GM12878 (cell line): ENCODE data around the gene TEKT1. TPM values are rescaled to one million over a fixed set of nuclear protein-coding genes. Genes with fewer than 3 reads are reported as not detected.

Source experiments
- ATAC-seq: fragments of 200-7000 bp; cut with Tn5 transposase; 3 replicates; pipeline ENCODE4 v1.9.1; 2020; ENCODE audit warnings: mild to moderate bottlenecking, moderate library complexity
- BruUV-seq: library from RNA; stranded (reverse); fragments of 400-500 nt; replicated peaks from 2 replicates; lab custom pipeline; 2021; lab: Mats Ljungman, UMichigan
- CTCF ChIA-PET: fragments of 300-600 bp; sonication (Branson Sonifier 250); formaldehyde crosslinking; extraction: SDS; loops from one replicate; lab custom pipeline; 2021; ENCODE audit warnings: inconsistent platforms; lab: Yijun Ruan, JAX
- POLR2A ChIA-PET: fragments of 350-600 bp; formaldehyde crosslinking; extraction: SDS; loops from one replicate; lab custom pipeline; 2021; ENCODE audit warnings: inconsistent platforms; lab: Charles Lee
- RAD21 ChIA-PET: fragments of 300-600 bp; sonication (Branson Sonifier 250); formaldehyde crosslinking; loops from one replicate; lab custom pipeline; 2023; ENCODE audit warnings: antibody characterized with exemption; ENCODE audit not compliant: unreplicated experiment; lab: Charles Lee
- SMC1A ChIA-PET: fragments of 300-600 bp; sonication (Branson Sonifier 250); formaldehyde crosslinking; loops from one replicate; lab custom pipeline; 2023; ENCODE audit not compliant: unreplicated experiment, uncharacterized antibody; lab: Charles Lee
- DNase-seq: peaks from one replicate; pipeline ENCODE4 v3.0.0-alpha.2; 2011; ENCODE audit warnings: low read depth, low spot score
- FAIRE-seq: peaks from 3 replicates; lab custom pipeline; 2011; peaks lifted over from hg19 to GRCh38; lab: Jason Lieb, UNC
- H2AFZ ChIP-seq: 2 replicates; pipeline ENCODE4 v1.6.0; 2011; ENCODE audit warnings: low read depth, low read length, control low read depth; ENCODE audit not compliant: control insufficient read depth
- H3K27ac ChIP-seq: 2 replicates; pipeline ENCODE4 v1.5.1; 2011; ENCODE audit warnings: control low read depth; ENCODE audit not compliant: control insufficient read depth, insufficient read depth
- H3K27me3 ChIP-seq, 2 experiments: replicated peaks in 1 of 2; 2 replicates each; pipeline versions ENCODE4 v1.6.0 to v1.6.1; 2011; ENCODE audit warnings: low read length in 1 of 2; ENCODE audit not compliant: control insufficient read depth in 2 of 2, insufficient read depth in 2 of 2
- H3K36me3 ChIP-seq, 2 experiments: 2 replicates each; pipeline ENCODE4 v1.5.1; 2011; ENCODE audit warnings: low read length in 1 of 2; ENCODE audit not compliant: control insufficient read depth in 2 of 2, insufficient read depth in 2 of 2
- H3K4me1 ChIP-seq: 2 replicates; pipeline ENCODE4 v1.6.1; 2011; ENCODE audit warnings: mild to moderate bottlenecking, low read length, moderate library complexity, mixed read lengths; ENCODE audit not compliant: control insufficient read depth, insufficient read depth
- H3K4me2 ChIP-seq: 2 replicates; pipeline ENCODE4 v1.6.0; 2011; ENCODE audit warnings: control low read depth; ENCODE audit not compliant: control insufficient read depth, insufficient read depth
- H3K4me3 ChIP-seq: fragments of 200-600 bp; sonication (generic); 2 replicates; pipeline ENCODE4 v1.5.1; 2016
- H3K79me2 ChIP-seq: 2 replicates; pipeline ENCODE4 v1.6.0; 2011; ENCODE audit warnings: low read length; ENCODE audit not compliant: control insufficient read depth, insufficient read depth
- H3K9ac ChIP-seq: 2 replicates; pipeline ENCODE4 v1.8.0; 2011; ENCODE audit warnings: low read length, control low read depth, mixed read lengths; ENCODE audit not compliant: control insufficient read depth, insufficient read depth
- H3K9me3 ChIP-seq: replicated peaks from 3 replicates; pipeline ENCODE4 v1.5.1; 2011; ENCODE audit warnings: mild to moderate bottlenecking, low read length; ENCODE audit not compliant: control insufficient read depth, insufficient read depth
- H4K20me1 ChIP-seq: 2 replicates; pipeline ENCODE4 v1.6.0; 2011; ENCODE audit not compliant: control insufficient read depth, insufficient read depth
- BCL3 ChIP-seq: IDR thresholded peaks from 2 replicates; pipeline ENCODE4 v1.6.1; 2011; ENCODE audit warnings: borderline replicate concordance, low read depth, mild to moderate bottlenecking, moderate library complexity, low read length; ENCODE audit not compliant: insufficient read depth, poor library complexity, severe bottlenecking
- ZNF687 ChIP-seq: fragments of 450-650 bp; IDR thresholded peaks from 2 replicates; pipeline ENCODE4 v1.6.1; 2017; ENCODE audit warnings: mild to moderate bottlenecking, moderate library complexity
- WGBS: methylation state at CpG from one replicate; pipeline ENCODE4 v1.1.6; 2016; ENCODE audit warnings: low lambda C conversion rate; ENCODE audit not compliant: insufficient replicate concordance, insufficient coverage; ENCODE audit errors: missing lambda C conversion rate; 5-methylcytosine and 5-hydroxymethylcytosine counted together
- in situ Hi-C: fragments of 300-500 bp; cut with MboI; formaldehyde crosslinking; loops from 9 replicates; pipeline ENCODE4 v1.14.3; 2018; ENCODE audit warnings: mixed read lengths
- intact Hi-C: fragments of 100-400 bp; cut with micrococcal nuclease; formaldehyde crosslinking; loops from one replicate; pipeline ENCODE4 v1.14.2; 2022; ENCODE audit not compliant: unreplicated experiment
- polyA plus RNA-seq, 11 experiments: library from polyadenylated mRNA; depleted of rRNA in 4 of 11; unstranded in 6 of 11; stranded (reverse) in 5 of 11; fragments of >200 nt; fragmentation: Nextera tagmentation in 4 of 11; fragmentation: Illumina TruSeq in 1 of 11; extraction: Ambion mirVana in 4 of 11; extraction: Trizol in 1 of 11; gene quantifications; 1 replicate in 1 of 11; 2 replicates in 10 of 11; pipeline versions ENCODE4 v1.2.1 to v1.2.3, GENCODE V29; 2011 to 2016; ENCODE audit warnings: inconsistent platforms in 2 of 11, missing spikeins in 2 of 11, low read depth in 1 of 11
- total RNA-seq, 4 experiments: library from RNA; depleted of rRNA in 3 of 4; stranded (reverse); fragments of >200 nt in 3 of 4; fragmentation: Illumina TruSeq in 1 of 4; extraction: Trizol in 1 of 4; gene quantifications; 2 replicates each; pipeline versions ENCODE4 v1.2.1 to v1.2.3, GENCODE V29; 2013 to 2021

The TEKT1 gene
- total and polyA plus RNA-seq, 10 of the 15 experiments (the other 5 are each of a cell fraction or from before 2014, with no cell fraction given), result not detected

- Histone ChIP-seq H3K4me3 (no peak overlapping the region), H3K79me2 (no peaks in the 10 kb centered on the region), H3K27ac (no peak overlapping the region), H3K4me2 (no peak overlapping the region), H3K9me3 (no peaks in the 10 kb centered on the region; the same call in 2 of the 3 replicates), H3K4me1 (no peaks in the 10 kb centered on the region), H3K27me3 (no peaks in the 10 kb centered on the region; a peak in 1 of 4 replicates), H4K20me1 (no peaks in the 10 kb centered on the region), H3K36me3 (no peaks in the 10 kb centered on the region), H3K9ac (no peak overlapping the region), H2AFZ (no peak overlapping the region)
- intact Hi-C loops, result no loop called here
- in situ Hi-C loops, result no loop called here
- SMC1A ChIA-PET, result no interaction called here
- CTCF ChIA-PET, result no interaction called here
- no peak for TF ChIP-seq ZNF687
- TF ChIP-seq BCL3, result peak; percentile 86
- no peak for DNase-seq
- ATAC-seq, result no peak
- WGBS, result 71% methylated on average over 10 of the region's 10 CpGs
- no peak for FAIRE-seq
- POLR2A ChIA-PET, result no interaction called here
- no TSS peak for BruUV-seq
- RAD21 ChIA-PET, result no interaction called here
Measured at GRCh38 chr17:6815775-6816174, 15.8 kb downstream of the TEKT1 start.
